Measurements from ENCODE around the gene PCNT. TPM values are rescaled to one million over a fixed set of nuclear protein-coding genes. Genes with fewer than 3 reads are reported as not detected.

Gene PCNT
- total and polyA plus RNA-seq, 2 of the 4 experiments (the other 2 are of a cell fraction) = 10.0 to 19.4 TPM

DNA sequence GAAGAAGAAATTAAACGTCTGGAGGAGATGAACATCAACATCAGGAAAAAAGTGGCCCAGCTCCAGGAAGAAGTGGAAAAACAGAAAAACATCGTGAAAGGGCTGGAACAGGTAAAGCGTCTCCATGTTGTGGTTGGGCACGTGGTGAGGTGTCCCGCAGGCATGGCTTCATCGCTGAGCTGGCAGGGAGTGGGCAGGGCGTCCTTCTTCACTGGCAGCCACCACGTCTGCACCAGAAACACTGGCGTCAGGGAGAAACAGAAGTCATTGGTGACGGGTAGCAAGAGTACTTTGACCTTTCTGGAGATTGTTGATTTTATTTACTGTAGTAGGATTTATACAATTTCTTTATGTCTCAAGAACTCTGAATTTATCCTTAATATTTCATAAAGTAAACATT lies 75.7 kb downstream of the PCNT start:
- H2BK20ac ChIP-seq (ENCODE audit: low read depth, low read length) = no peak overlapping the region
- no peak overlapping the region for H3K4me2 ChIP-seq (ENCODE audit: low read depth, low read length)
- no peak overlapping the region for H3K14ac ChIP-seq (replicated peaks; ENCODE audit: low read depth, low read length)
- H3K9me1 ChIP-seq (ENCODE audit: insufficient read depth, low read length) = no peaks in the 10 kb centered on the region
- H4K20me1 ChIP-seq (ENCODE audit: insufficient read depth, low read length) = no peaks in the 10 kb centered on the region
- H3K27me3 ChIP-seq (ENCODE audit: control insufficient read depth, insufficient read depth, low read length) = no peaks in the 10 kb centered on the region
- no peak overlapping the region for H3K27ac ChIP-seq (ENCODE audit: insufficient read depth, low read length)
- DNase-seq = no peak
- no peak overlapping the region for H2BK15ac ChIP-seq (ENCODE audit: low read depth, low read length)
- peak overlapping the region; percentile 26 for H2AK9ac ChIP-seq (replicated peaks; ENCODE audit: low read depth, low read length, poor library complexity)
- in situ Hi-C loops (cut with MboI; ENCODE audit: low sequenced_read_pairs) = no loop called here
- ATAC-seq (ENCODE audit: low read depth) = no peak
- no peaks in the 10 kb centered on the region for H3K4me1 ChIP-seq (ENCODE audit: control insufficient read depth, insufficient read depth, low read length)
- CTCF ChIA-PET = no interaction called here
- dilution Hi-C loops (cut with HindIII; ENCODE audit: low sequenced_read_pairs, unreplicated experiment) = no loop called here
- H4K91ac ChIP-seq (ENCODE audit: insufficient read depth, low read depth, low read length) = no peak overlapping the region
- TF ChIP-seq MXI1 (IDR thresholded peaks at IDR 0.05; ENCODE audit: borderline replicate concordance, low read depth, low read length) (no peak), CHD1 (IDR thresholded peaks at IDR 0.05; ENCODE audit: low read depth, low read length) (no peak), RCOR1 (IDR thresholded peaks at IDR 0.05; ENCODE audit: insufficient replicate concordance, low read length) (no peak)
- TF ChIP-seq, protein P1, sequence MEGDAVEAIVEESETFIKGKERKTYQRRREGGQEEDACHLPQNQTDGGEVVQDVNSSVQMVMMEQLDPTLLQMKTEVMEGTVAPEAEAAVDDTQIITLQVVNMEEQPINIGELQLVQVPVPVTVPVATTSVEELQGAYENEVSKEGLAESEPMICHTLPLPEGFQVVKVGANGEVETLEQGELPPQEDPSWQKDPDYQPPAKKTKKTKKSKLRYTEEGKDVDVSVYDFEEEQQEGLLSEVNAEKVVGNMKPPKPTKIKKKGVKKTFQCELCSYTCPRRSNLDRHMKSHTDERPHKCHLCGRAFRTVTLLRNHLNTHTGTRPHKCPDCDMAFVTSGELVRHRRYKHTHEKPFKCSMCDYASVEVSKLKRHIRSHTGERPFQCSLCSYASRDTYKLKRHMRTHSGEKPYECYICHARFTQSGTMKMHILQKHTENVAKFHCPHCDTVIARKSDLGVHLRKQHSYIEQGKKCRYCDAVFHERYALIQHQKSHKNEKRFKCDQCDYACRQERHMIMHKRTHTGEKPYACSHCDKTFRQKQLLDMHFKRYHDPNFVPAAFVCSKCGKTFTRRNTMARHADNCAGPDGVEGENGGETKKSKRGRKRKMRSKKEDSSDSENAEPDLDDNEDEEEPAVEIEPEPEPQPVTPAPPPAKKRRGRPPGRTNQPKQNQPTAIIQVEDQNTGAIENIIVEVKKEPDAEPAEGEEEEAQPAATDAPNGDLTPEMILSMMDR (conservative IDR thresholded peaks at IDR 0.05; ENCODE audit: low read depth, low read length) = no peak
- TF ChIP-seq, protein P2, sequence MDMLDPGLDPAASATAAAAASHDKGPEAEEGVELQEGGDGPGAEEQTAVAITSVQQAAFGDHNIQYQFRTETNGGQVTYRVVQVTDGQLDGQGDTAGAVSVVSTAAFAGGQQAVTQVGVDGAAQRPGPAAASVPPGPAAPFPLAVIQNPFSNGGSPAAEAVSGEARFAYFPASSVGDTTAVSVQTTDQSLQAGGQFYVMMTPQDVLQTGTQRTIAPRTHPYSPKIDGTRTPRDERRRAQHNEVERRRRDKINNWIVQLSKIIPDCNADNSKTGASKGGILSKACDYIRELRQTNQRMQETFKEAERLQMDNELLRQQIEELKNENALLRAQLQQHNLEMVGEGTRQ (IDR thresholded peaks at IDR 0.05; ENCODE audit: low read depth, low read length) = no peak
- no peaks in the 10 kb centered on the region for H3K9me3 ChIP-seq (ENCODE audit: control insufficient read depth, insufficient read depth, low read length)
- H3K36me3 ChIP-seq (ENCODE audit: control insufficient read depth, insufficient read depth, low read length) = peaks cover 49% of the 10 kb centered on the region
- H2BK5ac ChIP-seq (ENCODE audit: low read depth, low read length, poor library complexity, severe bottlenecking) = no peak overlapping the region
- no peak overlapping the region for H2BK120ac ChIP-seq (ENCODE audit: low read depth, low read length)
- H2AFZ ChIP-seq (replicated peaks; ENCODE audit: low read length, poor library complexity) = no peak overlapping the region
- H3K79me1 ChIP-seq (ENCODE audit: low read depth in 1 of 2, low read length in 2 of 2) = peaks cover 2 to 6% of the 10 kb centered on the region in 2 experiments; a peak in 3 of 4 replicates
- no peak overlapping the region for H4K8ac ChIP-seq (ENCODE audit: low read depth in 2 of 2, low read length in 2 of 2)
- H3K18ac ChIP-seq (ENCODE audit: low read depth, low read length) = no peak overlapping the region
- H3K4ac ChIP-seq (ENCODE audit: low read depth, low read length) = no peak overlapping the region
- POLR2A ChIA-PET (ENCODE audit: unreplicated experiment) = no interaction called here
- H3K56ac ChIP-seq (ENCODE audit: extremely low read depth, insufficient read depth, low read length) = no peak overlapping the region
- H3K4me3 ChIP-seq (ENCODE audit: insufficient read depth, low read depth, low read length) = no peak overlapping the region
- intact Hi-C loops (cut with micrococcal nuclease) = no loop called here
- BruUV-seq (replicated peaks) = no TSS peak
- no peak overlapping the region for H3K9ac ChIP-seq (ENCODE audit: low read depth, low read length)
- no peak overlapping the region for H3K23ac ChIP-seq (ENCODE audit: low read depth, low read length)
- no peak overlapping the region for H2AK5ac ChIP-seq (ENCODE audit: low read depth, low read length)
- no peak overlapping the region for H4K5ac ChIP-seq (ENCODE audit: low read depth, low read length)
- WGBS, 2 experiments (ENCODE audit: extremely low coverage in 2 of 2, insufficient read length in 1 of 2) = 83% methylated on average over 4 of the region's 10 CpGs; no CpG with 5 or more reads in 1 of the 2 experiments
